GM19452 (cell line): Measurements from ENCODE around the gene ZCWPW1.
"Not testable (repeated sequence)": the region's sequence is repeated elsewhere in the genome, so short reads cannot be mapped to it uniquely, and the experiment has no call there.

Source experiments
- ATAC-seq: cut with Tn5 transposase; IDR thresholded peaks from one replicate; pipeline ENCODE4 v1.9.1; 2021; ENCODE audit not compliant: unreplicated experiment

The ZCWPW1 gene

GRCh38 chr7:100455206-100455605, 26.7 kb upstream of the ZCWPW1 start:
- ATAC-seq, result no peak

- not testable (repeated sequence) for ATAC-seq
Measured at GRCh38 chr7:100453854-100454253, 25.4 kb upstream of the ZCWPW1 start.

- ATAC-seq, result no peak
Measured at GRCh38 chr7:100452513-100452912, 24.0 kb upstream of the ZCWPW1 start.

GRCh38 chr7:100449190-100449795, 20.8 kb upstream of the ZCWPW1 start:
- ATAC-seq, result no peak

GRCh38 chr7:100447363-100447762, 18.9 kb upstream of the ZCWPW1 start:
- not testable (repeated sequence) for ATAC-seq

GRCh38 chr7:100446040-100446439, 17.5 kb upstream of the ZCWPW1 start:
- no peak for ATAC-seq

- no peak for ATAC-seq
Measured at GRCh38 chr7:100444311-100445278, 16.1 kb upstream of the ZCWPW1 start.

GRCh38 chr7:100443096-100443840, 14.8 kb upstream of the ZCWPW1 start:
- no peak for ATAC-seq

GRCh38 chr7:100441641-100442535, 13.4 kb upstream of the ZCWPW1 start:
- no peak for ATAC-seq

- ATAC-seq, result not testable (repeated sequence)
Measured at GRCh38 chr7:100439244-100439643, 10.7 kb upstream of the ZCWPW1 start.

- not testable (repeated sequence) for ATAC-seq
Measured at GRCh38 chr7:100438731-100439130, 10.2 kb upstream of the ZCWPW1 start.

- ATAC-seq, result no peak
Measured at GRCh38 chr7:100438172-100438571, 9.7 kb upstream of the ZCWPW1 start.

- ATAC-seq, result no peak
Measured at GRCh38 chr7:100437150-100438100, 8.9 kb upstream of the ZCWPW1 start.

GRCh38 chr7:100435401-100436304, 7.2 kb upstream of the ZCWPW1 start:
- ATAC-seq, result peak; percentile 31

- ATAC-seq, result no peak
Measured at GRCh38 chr7:100434297-100435144, 6.0 kb upstream of the ZCWPW1 start.

- ATAC-seq, result no peak
Measured at GRCh38 chr7:100433592-100434296, 5.2 kb upstream of the ZCWPW1 start.

- no peak for ATAC-seq
Measured at GRCh38 chr7:100433276-100433591, 4.7 kb upstream of the ZCWPW1 start.
